ENCODE data around the gene PRSS57.

GRCh38 chr19:738509-739128 is 43.4 kb upstream of the PRSS57 start:
- TF ChIP-seq CTCF (IDR thresholded peaks at IDR 0.05) (no peak), EZH2 (IDR thresholded peaks at IDR 0.05; ENCODE audit: borderline replicate concordance, insufficient read depth, low read depth, low read length, poor library complexity, severe bottlenecking) (no peak)

Data from B cell (primary cell).